Fibroblast of gingiva (primary cell): ENCODE data around the gene PRDM16.

Source experiments
- DNase-seq: peaks from one replicate; pipeline ENCODE4 v3.0.0-alpha.2; 2011; ENCODE audit warnings: low read depth

Gene PRDM16

DNA sequence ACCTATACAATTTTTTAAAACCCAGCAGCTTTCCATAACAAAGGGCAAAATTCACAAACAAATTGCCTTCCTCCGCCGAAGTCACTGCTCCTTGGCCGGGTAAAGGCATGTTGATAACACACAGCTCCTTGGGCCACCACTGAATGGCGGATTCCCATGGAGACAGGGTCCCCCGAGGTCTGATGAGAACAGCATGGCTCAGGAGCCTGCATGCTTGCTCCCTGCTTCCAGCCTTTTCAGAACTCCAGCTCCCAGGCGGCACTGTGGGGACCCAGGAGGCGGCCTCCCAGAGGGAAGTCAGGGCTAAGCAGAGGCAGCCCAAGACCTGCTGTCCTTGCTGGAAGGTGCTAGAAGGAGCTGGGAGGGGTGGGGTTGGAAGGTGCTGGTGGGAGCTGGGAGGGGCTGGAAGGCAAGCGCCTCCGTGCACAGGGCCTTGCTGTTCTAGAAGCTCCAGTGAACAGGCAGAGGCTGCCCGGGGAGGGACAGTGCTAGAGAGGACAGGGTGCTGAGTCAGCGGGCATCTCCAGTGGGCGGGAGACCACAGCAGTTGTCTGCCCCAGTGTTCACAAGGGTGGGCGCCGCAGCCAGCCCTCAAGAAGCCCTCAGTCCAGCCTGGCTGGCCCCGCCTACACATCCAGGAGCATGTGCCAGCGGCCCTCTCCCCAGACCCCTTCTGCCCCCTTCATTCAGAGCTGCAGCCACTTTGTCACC lies 35.1 kb downstream of the PRDM16 start:
- no peak for DNase-seq

DNA sequence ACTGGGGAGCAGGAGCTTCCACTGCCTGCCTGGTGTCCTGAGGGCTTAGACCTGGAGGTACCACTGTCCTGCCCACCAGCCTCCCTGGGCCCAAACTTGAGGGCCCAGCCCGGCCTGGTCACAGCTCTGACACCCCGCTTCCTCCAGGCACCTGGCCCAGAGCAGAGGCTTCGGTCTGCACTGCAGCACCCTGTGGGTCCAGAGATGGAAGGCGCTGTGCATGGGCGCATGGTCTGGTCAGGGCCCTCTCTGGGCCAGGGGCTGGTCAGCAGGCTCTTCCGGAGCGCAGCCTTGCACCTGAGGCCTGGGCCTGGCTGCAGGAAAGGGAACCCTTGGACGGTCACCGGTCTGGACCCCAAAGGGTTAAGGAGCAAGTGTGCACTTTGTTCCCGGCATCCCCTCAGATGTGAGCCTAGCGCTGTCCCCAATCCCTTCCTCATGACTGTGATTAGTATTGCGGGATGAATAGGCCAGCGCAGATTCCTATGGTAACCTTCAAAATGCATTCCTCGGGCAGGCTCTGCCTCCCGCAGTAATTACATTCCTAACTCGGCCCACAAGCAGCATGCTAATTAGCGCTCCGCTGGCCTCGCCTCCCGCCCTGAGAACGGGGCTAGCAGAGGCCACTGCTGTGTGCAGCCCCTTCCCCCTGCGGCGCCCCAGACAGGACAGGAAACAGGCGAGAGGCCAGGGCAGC lies 36.3 kb downstream of the PRDM16 start:
- no peak for DNase-seq

- DNase-seq = no peak
Observed at GRCh38 chr1:3106216-3106615, 37.2 kb downstream of the PRDM16 start.

DNA sequence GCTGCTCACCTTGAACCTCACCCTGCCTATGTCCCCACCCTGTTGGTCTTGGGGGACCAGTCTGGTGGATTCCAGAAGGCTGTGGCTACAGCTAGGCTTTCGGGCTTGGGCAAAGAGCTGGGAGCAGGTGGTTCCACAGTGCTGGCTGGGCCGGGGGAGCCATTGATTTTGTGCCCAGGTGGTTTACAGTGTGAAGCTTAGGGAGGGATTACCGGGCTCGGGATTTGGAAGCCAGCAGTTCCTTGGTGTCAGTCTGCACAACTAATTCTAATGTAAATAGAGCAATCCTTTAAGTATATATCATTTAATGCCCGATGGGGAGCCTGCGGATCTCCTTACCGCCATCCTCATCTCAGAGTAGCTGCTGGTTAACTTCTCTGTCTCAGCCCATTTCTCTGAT lies 38.2 kb downstream of the PRDM16 start:
- no peak for DNase-seq

DNA sequence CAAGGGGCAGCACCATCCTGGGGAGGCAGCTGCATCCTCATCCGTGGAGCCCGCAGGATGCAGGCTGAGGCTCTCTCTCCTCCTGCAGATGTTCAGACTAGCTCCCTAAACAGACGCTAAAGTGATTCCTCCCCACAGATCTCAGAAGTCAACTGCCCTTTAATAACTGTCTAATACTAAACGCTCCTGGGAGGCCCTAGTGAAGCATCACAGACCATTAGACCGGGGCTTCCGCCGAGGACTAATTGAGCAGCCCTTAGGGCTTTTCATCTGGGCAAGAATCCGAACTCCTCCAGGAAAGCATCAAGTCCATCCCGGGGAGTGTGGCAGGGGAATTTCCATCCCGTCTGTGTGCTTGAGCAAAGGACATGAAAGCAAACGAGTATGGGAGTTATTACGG lies 40.4 kb downstream of the PRDM16 start:
- no peak for DNase-seq

- no peak for DNase-seq
Observed at GRCh38 chr1:3111348-3112021, 42.5 kb downstream of the PRDM16 start.

- no peak for DNase-seq
Observed at GRCh38 chr1:3112526-3112925, 43.5 kb downstream of the PRDM16 start.

DNA sequence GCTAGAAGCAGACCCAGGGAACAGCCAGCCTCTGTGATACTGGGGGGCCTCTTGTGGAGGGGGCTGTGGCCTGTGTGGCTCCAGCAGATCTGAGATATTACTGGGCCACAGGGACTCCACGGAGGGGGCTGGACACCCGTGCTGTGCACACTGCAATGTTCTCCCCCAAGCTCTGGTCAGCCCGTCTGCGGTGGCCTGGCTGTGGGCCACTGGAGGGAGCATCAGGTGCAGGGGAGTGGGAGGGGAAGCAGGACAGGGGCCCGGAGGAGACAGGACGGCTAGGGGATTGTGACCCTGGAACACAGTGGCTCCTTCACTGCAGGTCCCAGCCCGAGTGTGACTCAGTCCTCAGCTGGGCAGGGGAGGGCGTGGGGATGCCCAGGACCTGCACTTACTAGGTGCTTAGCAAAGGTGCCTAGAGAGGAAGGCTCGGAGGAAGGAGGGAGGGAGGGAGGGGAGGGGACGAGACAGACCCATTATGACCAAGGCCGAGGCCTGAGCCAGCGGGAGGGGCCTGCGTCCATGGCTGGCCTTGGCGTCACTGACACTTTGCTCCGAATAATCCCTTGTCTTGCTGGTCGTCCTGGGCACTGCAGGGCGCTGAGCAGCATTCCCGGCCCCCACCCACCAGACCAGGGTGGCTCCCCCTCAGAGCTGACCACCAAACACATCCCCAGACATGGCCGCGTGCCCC lies 44.2 kb downstream of the PRDM16 start:
- DNase-seq = no peak

DNA sequence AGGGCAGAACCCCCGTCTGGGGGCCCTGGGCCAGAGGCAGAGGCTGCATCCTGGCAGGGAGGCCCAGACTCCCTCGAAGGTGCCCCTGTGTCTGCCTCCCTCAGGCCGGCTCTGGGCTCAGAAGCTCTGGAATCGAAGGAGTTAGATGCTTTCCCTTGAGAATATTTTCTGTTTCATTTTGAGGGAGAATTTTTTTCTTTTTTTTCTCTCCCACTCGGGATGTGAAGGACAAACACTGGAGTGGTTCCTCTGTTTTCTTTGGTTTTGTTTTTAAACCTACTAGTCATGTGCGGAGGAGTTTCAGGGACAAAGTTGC lies 44.7 kb downstream of the PRDM16 start:
- no peak for DNase-seq

DNA sequence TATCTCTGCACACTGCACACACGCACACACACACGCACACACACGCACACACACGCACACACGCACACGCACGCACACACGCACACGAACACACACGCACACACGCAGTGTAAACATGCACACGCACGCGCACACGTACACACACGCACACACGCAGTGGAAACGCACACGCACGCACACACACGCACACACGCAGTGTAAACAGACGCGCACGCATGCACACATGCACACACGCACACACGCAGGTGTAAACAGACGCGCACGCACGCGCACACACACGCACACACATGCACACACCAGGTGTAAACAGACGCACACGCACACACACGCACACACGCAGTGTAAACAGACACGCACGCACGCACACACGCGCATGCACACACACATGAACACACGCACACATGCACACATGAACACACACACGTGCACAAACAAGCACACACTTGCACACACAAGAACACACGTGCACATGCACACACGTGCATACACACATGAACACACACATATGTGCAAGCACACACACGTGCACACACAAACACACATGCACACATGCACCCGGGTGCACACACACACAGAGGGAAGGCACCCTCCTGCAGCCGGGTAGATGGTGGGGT lies 45.2 kb downstream of the PRDM16 start:
- DNase-seq = no peak

DNA sequence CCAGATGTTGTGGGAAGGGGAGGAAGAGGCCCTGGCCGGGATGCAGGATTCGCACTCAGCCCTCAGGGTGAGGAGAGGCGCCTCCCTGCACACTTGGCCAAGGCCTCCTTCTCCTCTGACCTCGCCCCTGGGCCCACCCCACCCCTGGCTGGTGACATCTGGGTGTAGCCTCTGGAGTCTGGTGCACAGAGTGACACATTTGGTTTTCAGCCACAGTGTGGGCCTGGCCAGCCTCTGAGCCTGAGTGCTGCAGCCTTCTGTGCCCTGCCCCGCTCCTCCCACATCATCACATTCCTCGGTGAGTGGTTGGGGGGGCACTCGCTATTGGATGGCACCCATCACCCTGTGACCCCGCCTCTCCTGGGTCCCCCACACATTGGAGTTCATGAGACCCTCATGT lies 45.8 kb downstream of the PRDM16 start:
- no peak for DNase-seq

DNA sequence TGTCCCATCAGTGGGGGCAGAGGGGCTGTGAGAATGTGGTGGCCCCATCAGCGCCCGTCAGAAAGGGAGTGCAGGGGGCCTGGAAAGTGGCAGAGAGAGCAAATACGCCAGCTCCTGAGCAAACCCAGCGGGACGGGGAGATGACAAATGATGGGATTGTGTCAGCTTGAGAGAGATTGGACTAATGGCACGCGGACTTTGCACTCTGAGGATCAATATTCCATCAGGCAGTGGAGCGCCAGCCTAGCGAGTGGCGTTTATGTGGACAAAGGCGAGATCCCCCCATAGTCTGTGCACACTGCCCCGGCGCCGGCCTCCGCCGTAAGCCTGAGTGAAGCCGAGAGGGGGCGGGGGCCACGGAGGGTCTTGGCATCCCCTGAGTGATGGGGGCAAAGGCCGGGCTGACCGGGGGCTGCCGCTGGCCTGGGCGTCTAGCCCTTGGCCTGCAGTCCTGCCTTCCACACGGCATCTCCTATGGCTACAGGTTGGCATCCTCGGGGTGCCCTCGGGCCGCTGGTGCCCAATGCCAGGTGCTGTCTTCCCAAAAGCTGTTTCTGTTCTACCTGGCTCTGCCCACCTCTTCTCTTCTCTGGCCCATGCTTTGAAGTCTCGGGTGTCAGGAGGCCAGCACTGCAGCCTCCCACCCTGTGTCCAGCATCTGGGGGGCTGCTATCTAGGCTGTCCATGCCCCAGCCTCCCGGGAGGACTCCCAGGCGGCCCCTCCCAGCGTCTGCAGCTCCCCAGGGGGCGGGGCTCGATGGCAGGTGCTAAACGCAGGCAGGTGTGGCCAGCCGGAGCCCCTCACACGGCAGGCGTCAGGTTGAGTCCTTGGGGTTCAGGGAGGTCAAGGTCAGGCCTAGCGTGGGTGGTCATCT lies 46.5 kb downstream of the PRDM16 start:
- no peak for DNase-seq

GRCh38 chr1:3116150-3116510 lies 47.1 kb downstream of the PRDM16 start:
- DNase-seq = no peak

- no peak for DNase-seq
Observed at GRCh38 chr1:3116560-3116959, 47.6 kb downstream of the PRDM16 start.

DNA sequence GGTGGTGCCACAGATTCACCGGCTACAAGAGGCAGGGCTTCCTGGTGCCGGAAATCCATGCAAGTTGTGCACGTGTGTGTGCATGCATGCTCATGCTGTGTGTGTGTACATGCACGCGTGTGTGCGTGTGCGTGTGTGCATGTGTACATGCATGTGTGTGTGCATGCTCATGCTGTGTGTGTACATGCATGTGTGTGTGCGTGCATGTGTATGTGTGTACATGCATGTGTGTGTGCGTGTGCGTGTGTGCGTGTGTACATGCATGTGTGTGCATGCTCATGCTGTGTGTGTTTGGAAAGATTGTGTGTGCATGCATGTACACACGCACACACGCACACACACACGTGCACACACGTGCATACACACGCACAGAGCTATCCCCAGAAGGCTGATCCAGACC lies 48.9 kb downstream of the PRDM16 start:
- no peak for DNase-seq

GRCh38 chr1:3119061-3119460 lies 50.1 kb downstream of the PRDM16 start:
- no peak for DNase-seq

- no peak for DNase-seq
Observed at GRCh38 chr1:3119725-3120124, 50.7 kb downstream of the PRDM16 start.

GRCh38 chr1:3120140-3120539 lies 51.1 kb downstream of the PRDM16 start:
- DNase-seq = no peak

GRCh38 chr1:3120994-3121393 lies 52.0 kb downstream of the PRDM16 start:
- DNase-seq = no peak

GRCh38 chr1:3121401-3122210 lies 52.6 kb downstream of the PRDM16 start:
- DNase-seq = no peak

DNA sequence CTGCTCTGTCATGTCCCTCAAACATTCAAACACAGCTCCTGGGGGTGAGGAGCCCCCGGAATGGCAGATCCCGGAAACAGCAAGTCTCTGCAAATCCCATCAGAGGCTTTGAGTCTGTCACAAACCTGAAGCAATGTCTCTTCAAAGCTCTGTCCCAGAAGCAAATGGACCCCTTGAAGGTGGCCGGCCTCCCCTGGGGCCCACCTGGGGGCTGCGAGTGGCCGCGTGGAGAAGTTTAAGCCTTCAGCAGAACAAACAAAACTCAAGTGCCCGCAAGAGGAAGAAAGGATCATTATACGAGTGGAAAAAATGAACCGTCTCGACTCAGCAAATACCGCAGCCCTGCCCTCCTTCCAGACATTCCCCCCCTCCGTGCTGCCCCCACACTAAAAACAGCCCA lies 53.3 kb downstream of the PRDM16 start:
- DNase-seq = no peak
